Activated CD8-positive, alpha-beta T cell treated with anti-CD3 and anti-CD28 coated beads, Interleukin-2, amount 10 ng/mL, durations not matched to agents 7 days and 5 days (primary cell): Measurements from ENCODE around the gene VCL. TPM values are rescaled to one million over a fixed set of nuclear protein-coding genes. Genes with fewer than 3 reads are reported as not detected.
"Not testable (repeated sequence)": the region's sequence is repeated elsewhere in the genome, so short reads cannot be mapped to it uniquely, and the experiment has no call there.

Experiments used
- ATAC-seq: fragments of 150-1000 bp; cut with Tn5 transposase; one replicate; pipeline ENCODE4 v1.10.0; 2021; ENCODE audit warnings: moderate library complexity
- CTCF ChIA-PET: fragments of 350-600 bp; sonication (Branson Sonifier 250); formaldehyde crosslinking; loops from one replicate; lab custom pipeline; 2021; ENCODE audit warnings: antibody characterized with exemption; lab: Charles Lee
- POLR2A ChIA-PET: fragments of 350-600 bp; sonication (Branson Sonifier 250); formaldehyde crosslinking; loops from one replicate; lab custom pipeline; 2021; ENCODE audit warnings: antibody characterized with exemption; lab: Charles Lee
- DNase-seq: peaks from one replicate; pipeline ENCODE4 v3.0.0-alpha.2; 2020
- H3K27ac Mint-ChIP-seq: one replicate; pipeline ENCODE4 v1.8.0; 2021; ENCODE audit warnings: mild to moderate bottlenecking, mixed read lengths
- H3K27me3 Mint-ChIP-seq: one replicate; pipeline ENCODE4 v1.8.0; 2021; ENCODE audit warnings: low read depth, mixed read lengths
- H3K36me3 Mint-ChIP-seq: one replicate; pipeline ENCODE4 v1.8.0; 2021; ENCODE audit warnings: low read depth, mixed read lengths
- H3K4me1 Mint-ChIP-seq: one replicate; pipeline ENCODE4 v1.8.0; 2021; ENCODE audit warnings: low read depth, mixed read lengths
- H3K4me3 Mint-ChIP-seq: one replicate; pipeline ENCODE4 v1.8.0; 2021; ENCODE audit warnings: mild to moderate bottlenecking, mixed read lengths
- H3K9me3 Mint-ChIP-seq: one replicate; pipeline ENCODE4 v1.8.0; 2022; ENCODE audit warnings: mixed read lengths; ENCODE audit not compliant: insufficient read depth
- total RNA-seq, 2 experiments: library from RNA; stranded (reverse); gene quantifications; one replicate each; pipeline ENCODE4 v1.2.3, GENCODE V29; 2021

Gene VCL
- total RNA-seq, 2 experiments from 2014 or later: 31.2 to 33.2 TPM

DNA sequence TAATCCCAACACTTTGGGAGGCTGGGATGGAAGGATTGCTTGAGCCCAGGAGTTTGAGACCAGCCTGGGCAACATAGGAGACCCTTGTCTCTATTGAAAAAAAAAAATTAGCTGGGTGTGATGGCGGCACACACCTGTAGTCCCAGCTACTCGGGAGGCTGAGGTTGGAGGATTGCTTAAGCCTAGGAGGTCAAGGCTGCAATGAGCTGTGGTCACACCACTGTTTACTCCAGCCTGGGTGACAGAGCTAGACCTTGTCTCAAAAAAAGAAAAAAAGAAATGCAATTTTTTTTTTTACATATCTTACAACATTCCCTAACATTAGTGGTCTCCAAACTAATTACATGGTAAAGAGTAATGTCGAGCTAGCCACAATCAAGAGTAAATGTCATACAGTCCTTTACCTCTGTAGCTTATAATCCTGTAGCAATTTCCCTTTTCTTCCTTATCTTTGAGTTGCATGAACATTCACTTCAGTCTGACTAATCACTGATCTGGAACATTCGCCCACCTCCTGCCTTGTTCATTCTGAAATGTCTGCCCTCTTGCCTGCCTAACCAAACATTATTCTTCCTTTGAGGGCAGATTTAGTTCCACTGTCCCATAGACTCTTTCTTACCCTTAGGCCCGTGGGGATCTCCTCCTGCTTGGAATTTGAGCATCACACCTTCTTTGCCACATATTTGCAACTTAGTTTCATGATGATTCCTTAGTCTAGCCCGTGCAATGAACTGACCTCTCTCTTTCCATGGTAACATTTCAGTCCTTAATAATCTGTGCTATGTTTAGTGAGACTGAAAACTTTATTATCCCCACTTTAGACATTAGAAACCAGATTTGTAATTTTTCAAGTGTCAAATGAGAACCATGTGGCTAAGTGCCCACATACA lies 4.8 kb upstream of the VCL start:
- H3K27ac Mint-ChIP-seq: peak overlapping the region; percentile 23
- H3K4me3 Mint-ChIP-seq: no peak overlapping the region
- POLR2A ChIA-PET: no interaction called here

DNA sequence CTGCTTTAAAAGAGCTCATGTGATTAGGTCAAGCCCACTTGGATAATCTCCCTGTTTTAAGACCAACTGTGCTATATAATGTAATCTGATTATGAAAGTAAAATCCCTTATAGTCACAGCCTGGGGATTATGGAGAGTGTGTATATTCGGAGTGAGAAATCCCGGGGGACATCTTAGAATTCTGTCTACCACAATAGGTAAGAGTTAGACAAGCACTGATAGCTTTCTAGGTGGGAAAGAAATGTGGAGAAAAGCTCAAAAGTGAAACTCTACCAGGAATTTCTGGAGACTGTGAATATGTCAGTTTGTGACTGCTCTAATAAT lies 2.9 kb upstream of the VCL start:
- no peak overlapping the region for H3K4me3 Mint-ChIP-seq
- peaks cover 6% of the 10 kb centered on the region for H3K36me3 Mint-ChIP-seq
- ChIA-PET POLR2A (interaction anchor here (1.1 kb wide), 1 partner anchor 38 kb away, joined by 3 read pairs; no protein-coding TSS in a partner anchor), CTCF (interaction anchor here (1.0 to 1.5 kb wide), 5 partner anchors 10 to 115 kb away, joined by 3 to 7 read pairs (median 3); no protein-coding TSS in a partner anchor)
- H3K27ac Mint-ChIP-seq: no peak overlapping the region
- no peak for ATAC-seq
- H3K9me3 Mint-ChIP-seq: no peaks in the 10 kb centered on the region
- peaks cover 4% of the 10 kb centered on the region for H3K27me3 Mint-ChIP-seq
- peaks cover 60% of the 10 kb centered on the region for H3K4me1 Mint-ChIP-seq
- no peak for DNase-seq

More for the DNA sequence above, 4.8 kb upstream of the VCL start:
- Mint-ChIP-seq H3K9me3 (no peaks in the 10 kb centered on the region), H3K4me1 (peaks cover 55% of the 10 kb centered on the region), H3K36me3 (peaks cover 1% of the 10 kb centered on the region), H3K27me3 (peaks cover 5% of the 10 kb centered on the region)
- CTCF ChIA-PET: interaction anchor here (0.7 to 3.0 kb wide), 7 partner anchors 19 to 220 kb away, joined by 3 to 18 read pairs (median 7); no protein-coding TSS in a partner anchor
- ATAC-seq (no peak), DNase-seq (no peak)

DNA sequence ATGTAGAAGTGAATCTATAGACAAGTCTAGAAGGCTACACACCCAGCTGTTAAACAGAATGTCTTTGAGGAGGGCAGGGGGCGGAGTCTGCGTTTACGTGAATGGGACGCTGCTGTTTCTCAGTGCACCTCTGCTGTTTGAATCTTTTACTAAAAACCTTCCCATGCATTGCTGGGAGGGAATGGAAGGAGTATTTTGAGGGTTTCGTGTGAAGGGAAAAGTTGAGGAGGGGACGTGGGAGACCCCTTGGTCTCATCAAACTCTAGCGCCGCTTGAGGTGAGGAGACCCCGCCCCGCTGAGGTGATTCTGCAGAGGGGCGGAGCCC lies 492 bp upstream of the VCL start:
- ATAC-seq: peak; percentile 76
- Mint-ChIP-seq H3K27me3 (peaks cover 4% of the 10 kb centered on the region), H3K4me1 (peaks cover 53% of the 10 kb centered on the region), H3K4me3 (peak overlapping the region; percentile 90), H3K36me3 (peaks cover 15% of the 10 kb centered on the region), H3K9me3 (no peaks in the 10 kb centered on the region), H3K27ac (peak overlapping the region; percentile 94)
- DNase-seq: peak; percentile 83
- CTCF ChIA-PET: interaction anchor here (1.0 to 1.5 kb wide), 2 partner anchors 41 to 111 kb away, joined by 4 read pairs; no protein-coding TSS in a partner anchor
- POLR2A ChIA-PET: interaction anchor here (0.6 to 1.4 kb wide), 3 partner anchors 15 to 69 kb away, joined by 3 read pairs; no protein-coding TSS in a partner anchor

DNA sequence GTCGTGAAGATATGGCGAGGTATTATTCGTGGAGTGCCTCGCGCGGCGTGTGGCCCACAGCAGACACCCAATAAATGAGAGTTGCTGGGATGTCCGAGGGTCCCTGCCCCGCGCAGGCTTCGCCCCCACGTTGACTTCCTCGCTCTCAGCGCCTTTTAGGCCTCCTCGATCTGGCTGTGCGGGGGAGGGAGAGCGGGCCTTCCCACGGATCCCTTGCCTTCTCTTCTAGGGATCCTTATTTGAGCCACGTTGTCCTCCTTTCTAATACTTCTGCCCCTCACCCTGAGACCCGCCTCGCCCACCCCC lies 660 bp downstream of the VCL start:
- peak overlapping the region; percentile 83 for H3K27ac Mint-ChIP-seq
- ChIA-PET CTCF (interaction anchor here (3.1 kb wide), 1 partner anchor 112 kb away, joined by 10 read pairs; no protein-coding TSS in a partner anchor), POLR2A (interaction anchor here (1.0 to 1.4 kb wide), 2 partner anchors 42 to 133 kb away, joined by 3 read pairs; no protein-coding TSS in a partner anchor)
- peaks cover 15% of the 10 kb centered on the region for H3K36me3 Mint-ChIP-seq
- DNase-seq (no peak), ATAC-seq (no peak)
- peaks cover 4% of the 10 kb centered on the region for H3K27me3 Mint-ChIP-seq
- no peaks in the 10 kb centered on the region for H3K9me3 Mint-ChIP-seq
- H3K4me3 Mint-ChIP-seq: peak overlapping the region; percentile 90
- H3K4me1 Mint-ChIP-seq: peaks cover 45% of the 10 kb centered on the region

DNA sequence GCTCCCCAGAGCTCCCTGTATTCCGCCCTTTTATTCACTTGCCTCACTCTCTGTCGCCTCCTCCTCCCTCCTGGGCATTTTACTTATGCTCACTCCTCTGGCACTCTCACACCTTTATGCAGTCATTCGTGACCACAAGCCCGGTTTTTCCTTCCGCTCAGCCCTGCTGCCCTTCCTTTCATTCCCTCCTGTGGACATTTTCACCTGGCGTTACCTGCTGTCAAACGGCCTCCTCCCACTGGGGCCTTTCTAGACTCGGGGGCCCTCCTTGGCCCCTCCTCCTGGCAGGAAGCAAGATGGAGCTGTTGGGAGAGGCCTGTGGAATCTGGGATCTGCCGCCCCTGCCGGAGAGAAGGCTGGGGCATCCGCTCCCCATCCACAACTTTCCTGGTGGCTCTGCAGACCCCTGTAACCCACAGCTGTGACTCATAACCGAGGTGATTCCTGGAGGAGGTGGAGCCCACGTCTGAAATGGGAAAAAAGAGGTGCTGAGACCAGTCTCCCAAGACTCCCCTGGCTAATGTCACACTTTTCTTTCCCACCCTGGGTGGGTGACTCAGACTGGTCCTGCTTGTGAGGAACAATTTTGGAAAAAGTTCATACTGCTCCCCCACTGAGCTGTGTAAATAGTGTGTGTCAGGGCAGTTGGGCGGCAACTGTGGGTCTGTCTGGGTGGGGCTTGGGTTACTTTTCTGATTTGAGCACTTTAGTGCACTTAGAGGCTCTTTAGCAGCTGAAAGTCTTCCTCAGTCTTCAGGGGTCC lies 1.2 kb downstream of the VCL start:
- Mint-ChIP-seq H3K27ac (peak overlapping the region; percentile 83), H3K4me1 (peaks cover 44% of the 10 kb centered on the region), H3K36me3 (peaks cover 15% of the 10 kb centered on the region), H3K27me3 (peaks cover 4% of the 10 kb centered on the region), H3K4me3 (peak overlapping the region; percentile 90), H3K9me3 (no peaks in the 10 kb centered on the region)
- DNase-seq (peak; percentile 31), ATAC-seq (no peak)
- ChIA-PET POLR2A (interaction anchor here (1.0 to 1.4 kb wide), 2 partner anchors 42 to 133 kb away, joined by 3 read pairs; no protein-coding TSS in a partner anchor), CTCF (interaction anchor here (0.7 to 3.1 kb wide), 7 partner anchors 42 to 119 kb away, joined by 3 to 10 read pairs (median 4); no protein-coding TSS in a partner anchor)

DNA sequence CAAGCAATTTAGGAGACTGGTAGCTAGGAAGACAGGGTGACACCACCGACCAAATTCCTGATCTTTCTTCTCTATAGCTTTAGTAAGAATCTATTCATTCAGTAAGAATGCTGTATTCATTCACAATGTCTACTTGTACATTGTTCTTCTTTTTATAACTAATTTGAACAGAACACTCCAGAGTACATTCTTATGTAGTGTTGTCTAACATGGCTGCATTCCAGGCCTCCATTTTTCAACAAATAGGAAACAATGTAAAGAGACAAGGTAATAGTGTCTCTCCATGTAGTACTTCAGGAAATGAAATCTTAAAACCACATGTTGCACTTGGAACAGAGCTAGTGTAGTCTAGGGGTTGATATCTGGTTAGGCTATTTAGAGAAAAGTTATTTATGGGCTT lies 1.8 kb downstream of the VCL start:
- POLR2A ChIA-PET: interaction anchor here (1.0 kb wide), 1 partner anchor 134 kb away, joined by 3 read pairs; no protein-coding TSS in a partner anchor
- Mint-ChIP-seq H3K27ac (peak overlapping the region; percentile 40), H3K4me3 (peak overlapping the region; percentile 90), H3K9me3 (no peaks in the 10 kb centered on the region), H3K4me1 (peaks cover 44% of the 10 kb centered on the region), H3K27me3 (peaks cover 4% of the 10 kb centered on the region), H3K36me3 (peaks cover 15% of the 10 kb centered on the region)
- CTCF ChIA-PET: interaction anchor here (0.7 to 3.1 kb wide), 6 partner anchors 43 to 120 kb away, joined by 3 to 10 read pairs (median 4); no protein-coding TSS in a partner anchor
- no peak for DNase-seq
- no peak for ATAC-seq

DNA sequence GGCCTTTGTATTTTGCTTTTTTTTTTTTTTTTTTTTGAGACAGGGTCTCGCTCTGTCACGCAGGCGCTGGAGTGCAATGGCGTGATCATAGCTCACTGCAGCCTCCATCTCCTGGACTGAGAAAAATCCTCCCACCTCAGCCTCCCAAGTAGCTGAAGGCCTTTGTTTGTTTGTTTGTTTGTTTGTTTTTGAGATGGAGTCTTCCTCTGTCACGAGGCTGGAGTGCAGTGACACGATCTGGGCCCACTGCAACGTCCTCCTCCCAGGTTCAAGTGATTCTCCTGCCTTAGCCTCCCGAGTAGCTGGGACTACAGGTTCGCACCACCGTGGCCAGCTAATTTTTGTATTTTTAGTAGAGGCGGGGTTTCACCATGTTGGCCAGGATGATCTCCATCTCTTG lies 2.3 kb downstream of the VCL start:
- Mint-ChIP-seq H3K36me3 (peaks cover 15% of the 10 kb centered on the region), H3K4me1 (peaks cover 41% of the 10 kb centered on the region)
- H3K27me3 Mint-ChIP-seq, H3K9me3 Mint-ChIP-seq, POLR2A ChIA-PET, H3K27ac Mint-ChIP-seq, DNase-seq, ATAC-seq, H3K4me3 Mint-ChIP-seq: not testable (repeated sequence)
- CTCF ChIA-PET: interaction anchor here (1.0 to 3.1 kb wide), 5 partner anchors 44 to 121 kb away, joined by 3 to 10 read pairs (median 4); no protein-coding TSS in a partner anchor

DNA sequence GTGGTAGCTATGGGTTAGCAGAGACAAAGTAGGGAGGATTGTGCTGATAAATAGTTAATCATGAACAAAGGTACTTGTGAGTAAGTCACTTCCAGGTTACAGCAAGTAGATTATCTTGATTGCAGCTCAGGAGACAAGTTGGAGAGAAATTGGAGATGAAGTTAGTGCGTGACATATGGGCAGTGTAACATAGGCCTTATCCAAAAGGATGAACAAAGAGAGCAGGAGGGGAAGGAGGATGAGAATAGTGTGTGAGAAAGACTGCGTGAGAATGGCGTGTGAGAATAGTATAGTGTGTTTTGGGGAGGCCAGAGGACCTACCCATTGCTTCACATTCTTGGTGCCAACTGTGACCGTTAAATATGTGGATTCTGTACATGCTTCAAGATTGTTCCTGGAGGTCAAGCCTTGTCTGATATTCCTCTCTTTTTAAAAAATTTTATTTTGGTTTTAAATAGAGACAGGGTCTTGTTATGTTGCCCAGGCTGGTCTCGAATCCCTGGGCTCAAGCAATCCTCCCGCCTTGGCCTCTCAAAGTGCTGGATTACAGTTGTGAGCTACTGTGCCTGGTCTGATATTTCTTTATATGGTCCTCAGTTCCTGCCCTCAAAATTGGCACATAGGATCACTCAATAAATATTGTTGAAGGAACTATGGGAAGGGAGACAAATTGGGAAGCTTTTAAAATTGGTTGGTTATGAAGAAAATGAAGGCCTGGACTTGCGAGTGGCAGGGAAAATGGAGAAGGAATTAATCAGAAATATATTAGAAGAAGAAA lies 3.2 kb downstream of the VCL start:
- H3K9me3 Mint-ChIP-seq: no peaks in the 10 kb centered on the region
- ChIA-PET CTCF (interaction anchor here (0.6 to 3.1 kb wide), 3 partner anchors 76 to 183 kb away, joined by 3 to 10 read pairs (median 3); no protein-coding TSS in a partner anchor), POLR2A (no interaction called here)
- no peaks in the 10 kb centered on the region for H3K27me3 Mint-ChIP-seq
- peaks cover 37% of the 10 kb centered on the region for H3K4me1 Mint-ChIP-seq
- H3K4me3 Mint-ChIP-seq: no peak overlapping the region
- no peak overlapping the region for H3K27ac Mint-ChIP-seq
- H3K36me3 Mint-ChIP-seq: peaks cover 15% of the 10 kb centered on the region
- ATAC-seq: no peak
- no peak for DNase-seq

DNA sequence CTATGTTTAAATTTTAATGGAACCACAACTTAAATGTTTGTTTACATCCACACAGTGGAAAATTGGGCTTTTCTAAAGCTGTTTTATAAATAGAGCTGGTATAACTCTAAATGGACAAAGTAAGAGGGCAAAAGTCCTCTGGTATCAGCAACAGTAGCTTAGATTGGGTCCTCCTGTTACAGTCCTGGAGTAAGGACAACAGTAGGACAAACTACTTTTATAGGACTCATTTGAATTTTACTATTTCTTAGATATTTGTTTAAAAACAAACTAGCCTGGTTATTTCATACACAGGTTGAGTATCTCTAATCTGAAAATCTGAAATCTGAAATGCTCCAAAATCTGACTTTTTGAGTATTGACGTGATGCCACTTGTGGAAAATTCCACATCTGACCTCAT lies 8.4 kb downstream of the VCL start:
- ATAC-seq: no peak
- ChIA-PET POLR2A (interaction anchor here (0.6 kb wide), 1 partner anchor 1940 kb away, joined by 3 read pairs; no protein-coding TSS in a partner anchor), CTCF (interaction anchor here (1.0 kb wide), 1 partner anchor 14 kb away, joined by 3 read pairs; no protein-coding TSS in a partner anchor)
- H3K4me3 Mint-ChIP-seq: no peak overlapping the region
- H3K27ac Mint-ChIP-seq: no peak overlapping the region
- peaks cover 28% of the 10 kb centered on the region for H3K4me1 Mint-ChIP-seq
- H3K9me3 Mint-ChIP-seq: no peaks in the 10 kb centered on the region
- H3K27me3 Mint-ChIP-seq: no peaks in the 10 kb centered on the region
- no peak for DNase-seq
- H3K36me3 Mint-ChIP-seq: peaks cover 7% of the 10 kb centered on the region

DNA sequence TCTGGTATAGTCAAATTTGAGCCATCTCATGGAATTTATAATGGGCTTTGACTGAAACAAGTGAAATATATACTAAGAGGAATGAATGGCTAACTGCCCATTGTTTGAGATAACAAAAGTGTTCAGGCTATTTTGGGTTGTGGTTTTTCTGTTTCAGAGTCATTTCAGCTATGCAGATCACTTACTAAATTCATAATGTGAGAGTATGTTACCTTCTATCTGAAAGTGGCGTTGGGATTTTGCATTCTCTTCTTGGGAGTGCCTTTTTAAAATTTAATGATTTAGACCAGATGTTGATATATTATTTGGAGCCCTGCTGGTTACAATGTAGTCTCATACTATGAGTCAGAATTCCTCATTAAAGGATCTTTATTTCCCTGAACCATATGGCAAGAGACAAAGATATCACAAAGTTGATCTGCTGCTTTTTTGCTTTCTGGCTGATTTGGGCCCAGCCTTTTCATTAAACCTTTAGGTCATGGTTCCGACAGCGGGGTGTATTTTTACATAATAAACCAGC lies 10.4 kb downstream of the VCL start:
- no peak for ATAC-seq
- no peaks in the 10 kb centered on the region for H3K9me3 Mint-ChIP-seq
- no peak overlapping the region for H3K27ac Mint-ChIP-seq
- H3K36me3 Mint-ChIP-seq: peaks cover 3% of the 10 kb centered on the region
- peaks cover 42% of the 10 kb centered on the region for H3K4me1 Mint-ChIP-seq
- H3K27me3 Mint-ChIP-seq: no peaks in the 10 kb centered on the region
- H3K4me3 Mint-ChIP-seq: no peak overlapping the region
- DNase-seq: no peak
- ChIA-PET CTCF (no interaction called here), POLR2A (no interaction called here)
